SK-N-SH treated with all-trans-retinoic acid at 6 μM for 48 hours (cell line): Measurements from ENCODE around the gene C11orf91.
"Not testable (repeated sequence)": the region's sequence is repeated elsewhere in the genome, so short reads cannot be mapped to it uniquely, and the experiment has no call there.

Experiments
- ATAC-seq: fragments of 200-7000 bp; cut with Tn5 transposase; 3 replicates; pipeline ENCODE4 v1.9.1; 2020; ENCODE audit warnings: mild to moderate bottlenecking, moderate library complexity
- ARNTL ChIP-seq: fragments of 450-650 bp; formaldehyde crosslinking; IDR thresholded peaks from 2 replicates; pipeline ENCODE4 v1.5.0; 2020; ENCODE audit warnings: low read depth, mild to moderate bottlenecking, moderate library complexity, borderline replicate concordance
- BACH2 ChIP-seq: fragments of 250-450 bp; sonication (Bioruptor Pico); IDR thresholded peaks from 2 replicates; pipeline ENCODE4 v1.9.0; 2021; ENCODE audit warnings: mild to moderate bottlenecking, borderline replicate concordance
- CSDC2 ChIP-seq: fragments of 250-450 bp; sonication (Bioruptor Pico); IDR thresholded peaks from 2 replicates; pipeline ENCODE4 v1.5.0; 2020; ENCODE audit warnings: mild to moderate bottlenecking, moderate library complexity
- ESRRG ChIP-seq: fragments of 250-450 bp; sonication (Bioruptor Pico); IDR thresholded peaks from 2 replicates; pipeline ENCODE4 v1.6.1; 2021; ENCODE audit warnings: mild to moderate bottlenecking
- GLIS3 ChIP-seq: fragments of 250-450 bp; sonication (Bioruptor Pico); IDR thresholded peaks from 2 replicates; pipeline ENCODE4 v1.5.0; 2020; ENCODE audit warnings: mild to moderate bottlenecking, moderate library complexity
- ISL1 ChIP-seq: fragments of 250-450 bp; sonication (Bioruptor Pico); IDR thresholded peaks from 2 replicates; pipeline ENCODE4 v2.1.2; 2022; ENCODE audit warnings: mild to moderate bottlenecking, moderate library complexity
- OSR1 ChIP-seq: fragments of 250-450 bp; sonication (Bioruptor Pico); IDR thresholded peaks from 2 replicates; pipeline ENCODE4 v1.8.0; 2022; ENCODE audit warnings: moderate library complexity, mild to moderate bottlenecking, inconsistent platforms
- PPARA ChIP-seq: fragments of 250-450 bp; sonication (Bioruptor Pico); IDR thresholded peaks from 2 replicates; pipeline ENCODE4 v1.5.0; 2020; ENCODE audit warnings: mild to moderate bottlenecking, borderline replicate concordance
- RARB ChIP-seq: fragments of 250-450 bp; sonication (Bioruptor Pico); IDR thresholded peaks from 2 replicates; pipeline ENCODE4 v1.8.0; 2021; ENCODE audit warnings: mild to moderate bottlenecking, moderate library complexity
- SNAI2 ChIP-seq: fragments of 250-450 bp; sonication (Bioruptor Pico); IDR thresholded peaks from 2 replicates; pipeline ENCODE4 v1.5.0; 2020; ENCODE audit warnings: mild to moderate bottlenecking, moderate library complexity
- TOX ChIP-seq: fragments of 250-450 bp; sonication (Bioruptor Pico); IDR thresholded peaks from 2 replicates; pipeline ENCODE4 v1.8.0; 2021; ENCODE audit warnings: mild to moderate bottlenecking, moderate library complexity, borderline replicate concordance
- ZC3H10 ChIP-seq: fragments of 250-450 bp; sonication (Bioruptor Pico); IDR thresholded peaks from 2 replicates; pipeline ENCODE4 v1.5.1; 2021; ENCODE audit warnings: mild to moderate bottlenecking, moderate library complexity
- ZFP3 ChIP-seq: fragments of 250-450 bp; sonication (Bioruptor Pico); IDR thresholded peaks from 2 replicates; pipeline ENCODE4 v1.5.0; 2020; ENCODE audit warnings: mild to moderate bottlenecking, moderate library complexity
- ZFP30 ChIP-seq: fragments of 450-650 bp; formaldehyde crosslinking; IDR thresholded peaks from 2 replicates; pipeline ENCODE4 v1.5.0; 2022; ENCODE audit warnings: mild to moderate bottlenecking, moderate library complexity
- ZNF565 ChIP-seq: fragments of 450-650 bp; formaldehyde crosslinking; conservative IDR thresholded peaks from 2 replicates; pipeline ENCODE4 v1.5.0; 2020; ENCODE audit warnings: low read depth, mild to moderate bottlenecking, moderate library complexity
- ZNF70 ChIP-seq: fragments of 450-650 bp; formaldehyde crosslinking; IDR thresholded peaks from 2 replicates; pipeline ENCODE4 v1.5.0; 2020; ENCODE audit warnings: mild to moderate bottlenecking, moderate library complexity
- ZNF8 ChIP-seq: fragments of 450-650 bp; formaldehyde crosslinking; IDR thresholded peaks from 2 replicates; pipeline ENCODE4 v1.5.0; 2020; ENCODE audit warnings: mild to moderate bottlenecking, moderate library complexity
- TF ChIP-seq, protein P1 (sequence below): fragments of 250-450 bp; sonication (Bioruptor Pico); IDR thresholded peaks from 2 replicates; pipeline ENCODE4 v1.8.0; 2021; ENCODE audit warnings: low read depth, mild to moderate bottlenecking, moderate library complexity, borderline replicate concordance
- TF ChIP-seq, protein P2 (sequence below): fragments of 250-450 bp; sonication (Bioruptor Pico); IDR thresholded peaks from 2 replicates; pipeline ENCODE4 v1.5.1; 2021; ENCODE audit warnings: mild to moderate bottlenecking, moderate library complexity
- TF ChIP-seq, protein P3 (sequence below): fragments of 250-450 bp; sonication (Bioruptor Pico); IDR thresholded peaks from 2 replicates; pipeline ENCODE4 v1.5.0; 2020; ENCODE audit warnings: mild to moderate bottlenecking, moderate library complexity
- TF ChIP-seq, protein P4 (sequence below): fragments of 250-450 bp; sonication (Bioruptor Pico); IDR thresholded peaks from 2 replicates; pipeline ENCODE4 v1.5.1; 2020; ENCODE audit warnings: low read depth, mild to moderate bottlenecking, moderate library complexity
- TF ChIP-seq, protein P5 (sequence below): fragments of 250-450 bp; sonication (Bioruptor Pico); IDR thresholded peaks from 2 replicates; pipeline ENCODE4 v1.8.0; 2020; ENCODE audit warnings: mild to moderate bottlenecking, moderate library complexity, borderline replicate concordance

C11orf91 gene

DNA sequence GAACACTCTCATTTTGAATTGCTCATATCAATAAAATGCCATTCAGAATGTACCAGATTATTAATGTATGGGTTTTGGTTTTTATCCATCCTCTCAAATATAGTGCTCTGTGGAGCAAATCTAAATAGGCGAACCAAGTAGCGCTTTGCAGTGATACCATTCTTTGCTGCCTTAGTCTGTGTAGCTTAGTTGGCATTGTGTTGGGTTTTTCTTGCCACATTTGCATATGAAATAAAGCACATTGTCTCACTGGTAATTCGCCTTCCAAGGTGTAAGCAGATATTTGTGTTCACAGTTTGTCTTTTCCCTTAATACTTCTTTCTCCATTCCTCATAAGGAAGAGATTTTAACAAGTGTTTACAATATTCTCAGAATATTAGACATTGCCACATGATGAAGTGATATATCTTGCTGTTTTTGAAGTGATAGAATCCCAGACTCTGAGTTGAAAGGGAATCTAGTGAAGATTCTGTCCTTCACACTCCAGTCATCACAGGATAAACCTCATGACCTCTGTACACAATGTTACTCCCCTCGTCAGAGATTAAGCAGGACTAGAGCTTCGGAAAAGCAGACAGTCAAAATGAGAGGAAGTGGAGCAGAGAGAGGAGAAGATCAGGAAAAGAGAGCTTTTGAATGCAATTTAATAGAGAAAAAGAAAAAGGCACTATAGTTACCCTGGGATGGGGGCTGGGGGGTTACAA lies 16.5 kb downstream of the C11orf91 start:
- TF ChIP-seq ZFP3 (no peak), SNAI2 (CRISPR knock-in tag) (no peak), ZFP30 (CRISPR knock-in tag) (no peak), CSDC2 (CRISPR knock-in tag) (no peak), OSR1 (CRISPR knock-in tag) (no peak), GLIS3 (CRISPR knock-in tag) (no peak), ARNTL (CRISPR knock-in tag) (no peak), ISL1 (no peak), ZNF565 (no peak), ESRRG (CRISPR knock-in tag) (no peak), PPARA (CRISPR knock-in tag) (no peak), ZNF8 (no peak), RARB (CRISPR knock-in tag) (no peak), ZC3H10 (CRISPR knock-in tag) (no peak)
- TF ChIP-seq, protein P1, sequence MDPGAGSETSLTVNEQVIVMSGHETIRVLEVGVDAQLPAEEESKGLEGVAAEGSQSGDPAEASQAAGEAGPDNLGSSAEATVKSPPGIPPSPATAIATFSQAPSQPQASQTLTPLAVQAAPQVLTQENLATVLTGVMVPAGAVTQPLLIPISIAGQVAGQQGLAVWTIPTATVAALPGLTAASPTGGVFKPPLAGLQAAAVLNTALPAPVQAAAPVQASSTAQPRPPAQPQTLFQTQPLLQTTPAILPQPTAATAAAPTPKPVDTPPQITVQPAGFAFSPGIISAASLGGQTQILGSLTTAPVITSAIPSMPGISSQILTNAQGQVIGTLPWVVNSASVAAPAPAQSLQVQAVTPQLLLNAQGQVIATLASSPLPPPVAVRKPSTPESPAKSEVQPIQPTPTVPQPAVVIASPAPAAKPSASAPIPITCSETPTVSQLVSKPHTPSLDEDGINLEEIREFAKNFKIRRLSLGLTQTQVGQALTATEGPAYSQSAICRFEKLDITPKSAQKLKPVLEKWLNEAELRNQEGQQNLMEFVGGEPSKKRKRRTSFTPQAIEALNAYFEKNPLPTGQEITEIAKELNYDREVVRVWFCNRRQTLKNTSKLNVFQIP = no peak
- TF ChIP-seq, protein P2, sequence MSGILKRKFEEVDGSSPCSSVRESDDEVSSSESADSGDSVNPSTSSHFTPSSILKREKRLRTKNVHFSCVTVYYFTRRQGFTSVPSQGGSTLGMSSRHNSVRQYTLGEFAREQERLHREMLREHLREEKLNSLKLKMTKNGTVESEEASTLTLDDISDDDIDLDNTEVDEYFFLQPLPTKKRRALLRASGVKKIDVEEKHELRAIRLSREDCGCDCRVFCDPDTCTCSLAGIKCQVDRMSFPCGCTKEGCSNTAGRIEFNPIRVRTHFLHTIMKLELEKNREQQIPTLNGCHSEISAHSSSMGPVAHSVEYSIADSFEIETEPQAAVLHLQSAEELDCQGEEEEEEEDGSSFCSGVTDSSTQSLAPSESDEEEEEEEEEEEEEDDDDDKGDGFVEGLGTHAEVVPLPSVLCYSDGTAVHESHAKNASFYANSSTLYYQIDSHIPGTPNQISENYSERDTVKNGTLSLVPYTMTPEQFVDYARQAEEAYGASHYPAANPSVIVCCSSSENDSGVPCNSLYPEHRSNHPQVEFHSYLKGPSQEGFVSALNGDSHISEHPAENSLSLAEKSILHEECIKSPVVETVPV (CRISPR knock-in tag) = no peak
- TF ChIP-seq, protein P3, sequence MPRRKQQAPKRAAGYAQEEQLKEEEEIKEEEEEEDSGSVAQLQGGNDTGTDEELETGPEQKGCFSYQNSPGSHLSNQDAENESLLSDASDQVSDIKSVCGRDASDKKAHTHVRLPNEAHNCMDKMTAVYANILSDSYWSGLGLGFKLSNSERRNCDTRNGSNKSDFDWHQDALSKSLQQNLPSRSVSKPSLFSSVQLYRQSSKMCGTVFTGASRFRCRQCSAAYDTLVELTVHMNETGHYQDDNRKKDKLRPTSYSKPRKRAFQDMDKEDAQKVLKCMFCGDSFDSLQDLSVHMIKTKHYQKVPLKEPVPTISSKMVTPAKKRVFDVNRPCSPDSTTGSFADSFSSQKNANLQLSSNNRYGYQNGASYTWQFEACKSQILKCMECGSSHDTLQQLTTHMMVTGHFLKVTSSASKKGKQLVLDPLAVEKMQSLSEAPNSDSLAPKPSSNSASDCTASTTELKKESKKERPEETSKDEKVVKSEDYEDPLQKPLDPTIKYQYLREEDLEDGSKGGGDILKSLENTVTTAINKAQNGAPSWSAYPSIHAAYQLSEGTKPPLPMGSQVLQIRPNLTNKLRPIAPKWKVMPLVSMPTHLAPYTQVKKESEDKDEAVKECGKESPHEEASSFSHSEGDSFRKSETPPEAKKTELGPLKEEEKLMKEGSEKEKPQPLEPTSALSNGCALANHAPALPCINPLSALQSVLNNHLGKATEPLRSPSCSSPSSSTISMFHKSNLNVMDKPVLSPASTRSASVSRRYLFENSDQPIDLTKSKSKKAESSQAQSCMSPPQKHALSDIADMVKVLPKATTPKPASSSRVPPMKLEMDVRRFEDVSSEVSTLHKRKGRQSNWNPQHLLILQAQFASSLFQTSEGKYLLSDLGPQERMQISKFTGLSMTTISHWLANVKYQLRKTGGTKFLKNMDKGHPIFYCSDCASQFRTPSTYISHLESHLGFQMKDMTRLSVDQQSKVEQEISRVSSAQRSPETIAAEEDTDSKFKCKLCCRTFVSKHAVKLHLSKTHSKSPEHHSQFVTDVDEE (CRISPR knock-in tag) = no peak
- ATAC-seq = no peak

DNA sequence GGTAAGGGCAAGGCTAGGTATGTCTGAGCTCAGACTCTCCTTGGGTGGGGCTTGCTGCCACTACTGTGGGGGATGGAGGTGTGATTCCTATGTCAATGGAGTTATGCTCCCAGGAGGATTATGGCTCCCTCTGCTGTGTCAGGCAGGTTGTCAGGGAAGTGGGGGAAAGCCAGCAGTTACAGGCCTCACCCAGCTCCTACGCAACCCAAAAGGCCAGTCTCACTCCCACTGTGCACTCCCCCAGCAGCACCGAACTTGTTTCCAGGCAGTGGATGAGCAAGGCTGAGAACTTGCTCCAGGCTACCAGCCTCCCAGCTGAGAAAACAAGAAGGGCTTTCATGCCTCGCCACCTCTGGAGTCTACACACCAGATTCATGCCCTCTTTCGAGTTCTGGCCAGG lies 18.2 kb downstream of the C11orf91 start:
- ATAC-seq = no peak; the same call in 2 of the 3 replicates
- TF ChIP-seq ZC3H10 (CRISPR knock-in tag) (no peak), ZNF8 (no peak), RARB (CRISPR knock-in tag) (no peak), ZNF70 (CRISPR knock-in tag) (no peak), ZNF565 (no peak)
- TF ChIP-seq, all 23 proteins: peak for 0

DNA sequence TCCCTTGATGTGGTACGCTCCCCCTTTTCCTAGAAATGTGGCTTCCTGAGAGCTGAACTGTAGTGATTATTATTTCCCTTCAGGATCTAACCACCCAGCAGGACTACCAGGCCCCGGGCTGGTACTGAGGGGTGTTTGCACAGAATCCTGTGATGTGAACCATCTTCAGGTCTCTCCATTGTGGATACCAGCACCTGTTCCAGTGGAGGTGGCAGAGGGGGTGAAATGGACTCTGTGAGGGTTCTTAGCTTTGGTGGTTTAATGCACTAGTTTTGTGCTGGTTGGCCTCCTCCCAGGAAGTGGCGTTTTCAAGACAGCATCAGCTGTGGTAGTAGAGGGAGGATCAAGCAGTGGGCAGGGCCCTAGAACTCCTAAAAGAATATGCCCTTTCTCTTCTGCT lies 18.6 kb downstream of the C11orf91 start:
- no peak for ATAC-seq
- TF ChIP-seq ZNF70 (CRISPR knock-in tag) (no peak), TOX (CRISPR knock-in tag) (no peak), PPARA (CRISPR knock-in tag) (no peak), ZNF8 (no peak), ESRRG (CRISPR knock-in tag) (no peak), ZFP30 (CRISPR knock-in tag) (no peak), BACH2 (CRISPR knock-in tag) (no peak), ARNTL (CRISPR knock-in tag) (no peak), CSDC2 (CRISPR knock-in tag) (no peak), ZNF565 (no peak)
- TF ChIP-seq, protein P1 = no peak
- TF ChIP-seq, protein P2 (CRISPR knock-in tag) = no peak
- TF ChIP-seq, protein P4, sequence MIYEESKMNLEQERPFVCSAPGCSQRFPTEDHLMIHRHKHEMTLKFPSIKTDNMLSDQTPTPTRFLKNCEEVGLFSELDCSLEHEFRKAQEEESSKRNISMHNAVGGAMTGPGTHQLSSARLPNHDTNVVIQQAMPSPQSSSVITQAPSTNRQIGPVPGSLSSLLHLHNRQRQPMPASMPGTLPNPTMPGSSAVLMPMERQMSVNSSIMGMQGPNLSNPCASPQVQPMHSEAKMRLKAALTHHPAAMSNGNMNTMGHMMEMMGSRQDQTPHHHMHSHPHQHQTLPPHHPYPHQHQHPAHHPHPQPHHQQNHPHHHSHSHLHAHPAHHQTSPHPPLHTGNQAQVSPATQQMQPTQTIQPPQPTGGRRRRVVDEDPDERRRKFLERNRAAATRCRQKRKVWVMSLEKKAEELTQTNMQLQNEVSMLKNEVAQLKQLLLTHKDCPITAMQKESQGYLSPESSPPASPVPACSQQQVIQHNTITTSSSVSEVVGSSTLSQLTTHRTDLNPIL (CRISPR knock-in tag) = no peak
- TF ChIP-seq, protein P5, sequence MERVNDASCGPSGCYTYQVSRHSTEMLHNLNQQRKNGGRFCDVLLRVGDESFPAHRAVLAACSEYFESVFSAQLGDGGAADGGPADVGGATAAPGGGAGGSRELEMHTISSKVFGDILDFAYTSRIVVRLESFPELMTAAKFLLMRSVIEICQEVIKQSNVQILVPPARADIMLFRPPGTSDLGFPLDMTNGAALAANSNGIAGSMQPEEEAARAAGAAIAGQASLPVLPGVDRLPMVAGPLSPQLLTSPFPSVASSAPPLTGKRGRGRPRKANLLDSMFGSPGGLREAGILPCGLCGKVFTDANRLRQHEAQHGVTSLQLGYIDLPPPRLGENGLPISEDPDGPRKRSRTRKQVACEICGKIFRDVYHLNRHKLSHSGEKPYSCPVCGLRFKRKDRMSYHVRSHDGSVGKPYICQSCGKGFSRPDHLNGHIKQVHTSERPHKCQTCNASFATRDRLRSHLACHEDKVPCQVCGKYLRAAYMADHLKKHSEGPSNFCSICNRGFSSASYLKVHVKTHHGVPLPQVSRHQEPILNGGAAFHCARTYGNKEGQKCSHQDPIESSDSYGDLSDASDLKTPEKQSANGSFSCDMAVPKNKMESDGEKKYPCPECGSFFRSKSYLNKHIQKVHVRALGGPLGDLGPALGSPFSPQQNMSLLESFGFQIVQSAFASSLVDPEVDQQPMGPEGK (CRISPR knock-in tag) = no peak
- TF ChIP-seq, all 23 proteins: peak for 0

GRCh38 chr11:33678616-33679015 lies 22.0 kb downstream of the C11orf91 start:
- ATAC-seq = not testable (repeated sequence)
